Measurements from ENCODE around the gene PHYKPL.

PHYKPL gene

DNA sequence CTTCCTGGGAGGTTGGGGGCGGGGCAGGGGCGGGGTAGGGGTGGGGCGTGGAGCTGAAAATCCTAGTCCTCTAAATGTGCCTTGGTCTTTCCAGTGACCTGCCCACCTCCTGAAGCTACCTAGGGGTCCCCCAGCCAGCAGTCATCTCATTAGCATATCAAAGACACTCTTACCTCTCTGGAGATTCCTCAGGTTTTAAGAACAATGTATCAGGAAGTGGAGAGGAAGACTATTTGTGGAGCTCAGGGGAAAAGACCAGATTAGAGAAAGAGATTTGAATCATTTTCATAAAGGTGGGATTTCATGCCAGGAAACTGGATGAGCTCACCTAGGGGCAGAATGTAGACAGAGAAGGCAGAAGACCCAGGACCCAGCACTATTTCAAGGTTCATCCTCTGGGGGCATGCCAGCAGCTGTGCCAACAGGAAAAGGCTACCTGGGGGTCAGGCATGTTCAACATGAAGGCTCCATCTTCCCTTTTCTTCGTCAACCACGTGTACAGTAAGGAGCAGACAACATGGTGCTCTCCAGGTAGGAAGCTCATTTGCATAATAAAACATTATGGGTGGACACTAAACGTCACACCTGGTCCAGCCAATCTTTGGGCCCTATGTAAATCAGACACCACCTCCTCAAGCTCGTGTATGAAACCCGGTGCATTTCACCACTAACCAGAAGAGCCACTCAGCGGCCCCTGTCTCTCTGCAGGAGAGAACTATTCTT, 52.3 kb downstream of the PHYKPL start:
- no peak for DNase-seq (ENCODE audit: low read depth in 2 of 2)
- TF ChIP-seq, protein P1, sequence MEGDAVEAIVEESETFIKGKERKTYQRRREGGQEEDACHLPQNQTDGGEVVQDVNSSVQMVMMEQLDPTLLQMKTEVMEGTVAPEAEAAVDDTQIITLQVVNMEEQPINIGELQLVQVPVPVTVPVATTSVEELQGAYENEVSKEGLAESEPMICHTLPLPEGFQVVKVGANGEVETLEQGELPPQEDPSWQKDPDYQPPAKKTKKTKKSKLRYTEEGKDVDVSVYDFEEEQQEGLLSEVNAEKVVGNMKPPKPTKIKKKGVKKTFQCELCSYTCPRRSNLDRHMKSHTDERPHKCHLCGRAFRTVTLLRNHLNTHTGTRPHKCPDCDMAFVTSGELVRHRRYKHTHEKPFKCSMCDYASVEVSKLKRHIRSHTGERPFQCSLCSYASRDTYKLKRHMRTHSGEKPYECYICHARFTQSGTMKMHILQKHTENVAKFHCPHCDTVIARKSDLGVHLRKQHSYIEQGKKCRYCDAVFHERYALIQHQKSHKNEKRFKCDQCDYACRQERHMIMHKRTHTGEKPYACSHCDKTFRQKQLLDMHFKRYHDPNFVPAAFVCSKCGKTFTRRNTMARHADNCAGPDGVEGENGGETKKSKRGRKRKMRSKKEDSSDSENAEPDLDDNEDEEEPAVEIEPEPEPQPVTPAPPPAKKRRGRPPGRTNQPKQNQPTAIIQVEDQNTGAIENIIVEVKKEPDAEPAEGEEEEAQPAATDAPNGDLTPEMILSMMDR (IDR thresholded peaks at IDR 0.05; ENCODE audit: low read depth, low read length): no peak
- no peak overlapping the region for H3K4me3 ChIP-seq (replicated peaks in 1 of 2; ENCODE audit: low read depth in 2 of 2, low read length in 2 of 2)

DNA sequence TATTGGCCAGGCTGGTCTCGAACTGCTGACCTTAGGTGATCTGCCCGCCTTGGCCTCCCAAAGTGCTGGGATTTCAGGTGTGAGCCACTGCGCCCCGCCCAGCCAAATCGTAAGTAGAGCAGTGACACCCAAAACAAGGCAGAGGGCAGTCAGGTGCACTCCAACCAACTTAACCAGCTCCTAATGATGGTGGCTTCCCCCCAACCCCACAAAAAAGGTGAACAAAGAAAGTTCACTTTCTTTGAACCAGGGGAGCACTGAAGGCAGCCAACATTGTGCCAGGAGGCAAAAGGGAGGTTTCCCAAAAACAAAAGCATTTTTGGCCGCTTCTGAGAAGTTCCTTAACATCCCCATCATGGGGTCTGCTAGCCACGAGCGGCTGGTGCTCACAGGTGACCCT, 55.0 kb downstream of the PHYKPL start:
- DNase-seq (ENCODE audit: low read depth in 2 of 2): no peak
- H3K4me3 ChIP-seq (replicated peaks in 1 of 2; ENCODE audit: low read depth in 2 of 2, low read length in 2 of 2): no peak overlapping the region
- TF ChIP-seq, protein P1 (IDR thresholded peaks at IDR 0.05; ENCODE audit: low read depth, low read length): no peak

DNA sequence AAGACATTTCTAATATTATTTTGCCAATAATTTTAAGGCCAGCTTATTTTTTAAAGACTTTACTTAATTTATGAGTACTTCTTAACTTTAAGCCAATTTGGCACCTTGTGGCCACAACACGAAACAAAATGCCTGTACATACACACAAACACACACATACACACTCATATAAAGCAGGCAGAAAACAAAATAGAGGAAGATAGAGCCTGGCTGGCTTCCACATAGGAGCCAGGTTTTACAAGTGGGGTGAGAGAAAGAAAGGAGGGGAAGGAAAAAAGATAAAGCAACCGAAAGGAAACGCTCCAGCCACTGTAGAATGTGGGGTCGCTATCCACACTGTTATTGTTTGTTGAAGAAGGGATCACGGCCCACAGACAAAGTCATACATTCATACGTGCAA, 55.8 kb downstream of the PHYKPL start:
- no peak overlapping the region for H3K4me3 ChIP-seq (replicated peaks in 1 of 2; ENCODE audit: low read depth in 2 of 2, low read length in 2 of 2)
- TF ChIP-seq, protein P1 (IDR thresholded peaks at IDR 0.05; ENCODE audit: low read depth, low read length): no peak
- DNase-seq (ENCODE audit: low read depth in 2 of 2): no peak

DNA sequence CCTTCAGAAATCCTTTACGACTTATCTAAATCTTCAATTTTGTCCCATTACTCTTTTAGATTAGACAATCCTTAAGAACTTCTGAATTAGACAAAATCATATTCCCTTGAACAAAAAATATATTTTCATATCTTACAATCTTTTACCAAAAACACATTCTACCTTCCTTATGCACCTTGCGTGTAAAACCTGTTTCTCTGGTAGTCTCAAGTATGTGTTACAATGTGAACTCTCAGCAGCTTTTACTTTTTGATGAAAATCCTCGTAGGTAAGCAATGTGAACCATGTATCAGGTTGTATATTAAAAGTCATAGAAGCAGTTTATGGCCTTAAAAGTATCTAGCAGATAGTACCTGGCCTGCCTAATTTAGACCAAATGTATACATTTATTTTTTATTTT, 58.1 kb downstream of the PHYKPL start:
- no peak for DNase-seq (ENCODE audit: low read depth in 2 of 2)
- TF ChIP-seq, protein P1 (IDR thresholded peaks at IDR 0.05; ENCODE audit: low read depth, low read length): no peak
- H3K4me3 ChIP-seq (replicated peaks in 1 of 2; ENCODE audit: low read depth in 2 of 2, low read length in 2 of 2): no peak overlapping the region

DNA sequence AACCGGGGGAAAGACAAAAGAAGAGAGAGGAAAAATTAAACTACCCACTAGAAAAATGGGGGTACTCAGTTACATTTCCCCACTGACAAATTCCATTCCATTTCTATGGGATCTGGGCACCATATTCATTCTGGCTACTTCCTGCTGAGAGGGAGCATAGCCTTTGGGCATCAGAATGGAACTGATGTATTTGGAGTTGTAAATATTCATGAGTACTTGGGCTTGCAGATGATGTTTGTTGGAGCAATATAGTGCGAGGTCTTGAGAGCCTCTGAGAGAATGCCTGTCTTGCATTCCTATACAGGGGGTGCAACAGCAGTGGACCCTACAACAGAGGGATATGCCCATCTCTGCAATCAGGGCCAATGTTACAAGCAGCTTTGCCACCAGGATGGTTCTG, 62.1 kb downstream of the PHYKPL start:
- H3K4me3 ChIP-seq (replicated peaks in 1 of 2; ENCODE audit: low read depth in 2 of 2, low read length in 2 of 2): no peak overlapping the region
- DNase-seq (ENCODE audit: low read depth in 2 of 2): no peak
- TF ChIP-seq, protein P1 (IDR thresholded peaks at IDR 0.05; ENCODE audit: low read depth, low read length): no peak

DNA sequence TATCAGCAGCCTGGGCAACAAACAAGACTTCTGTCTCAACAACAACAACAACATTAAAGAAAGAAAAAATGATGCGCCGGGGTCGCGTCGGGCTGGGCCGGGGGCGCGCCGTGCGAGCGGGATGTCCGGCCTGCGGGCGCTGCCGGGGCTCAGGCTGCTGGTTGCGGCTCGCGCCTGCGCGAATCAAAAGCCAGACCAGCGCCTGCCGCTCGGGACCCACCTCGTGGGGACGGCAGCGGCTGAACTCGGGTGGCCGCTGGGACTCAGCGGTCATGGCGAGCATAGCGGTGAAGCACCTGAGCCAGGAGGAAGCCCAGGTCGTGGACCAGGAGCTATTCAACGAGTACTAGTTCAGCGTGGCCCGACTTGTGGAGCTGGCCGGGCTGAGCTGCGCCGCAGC, 67.0 kb downstream of the PHYKPL start:
- TF ChIP-seq, protein P1 (IDR thresholded peaks at IDR 0.05; ENCODE audit: low read depth, low read length): no peak
- no peak for DNase-seq (ENCODE audit: low read depth in 2 of 2)
- no peak overlapping the region for H3K4me3 ChIP-seq (replicated peaks in 1 of 2; ENCODE audit: low read depth in 2 of 2, low read length in 2 of 2)
